ENCODE results near the gene PTK6. TPM values are rescaled to one million over a fixed set of nuclear protein-coding genes. Genes with fewer than 3 reads are reported as not detected.

Gene PTK6
- total and polyA plus RNA-seq, 2 donors = 2.8 to 3.4 TPM

- Histone ChIP-seq H3K36me3 (ENCODE audit: insufficient read depth) (no peaks in the 10 kb centered on the region), H3K27ac (ENCODE audit: low read depth) (no peak overlapping the region), H3K4me3 (ENCODE audit: low read depth, low read length) (no peak overlapping the region), H3K4me1 (ENCODE audit: insufficient read depth) (no peaks in the 10 kb centered on the region)
- WGBS = 71% methylated on average over 20 of the region's 20 CpGs
- no peak for DNase-seq (ENCODE audit: extremely low spot score)
Measured at GRCh38 chr20:63546256-63546955, 9.2 kb upstream of the PTK6 start.

DNA sequence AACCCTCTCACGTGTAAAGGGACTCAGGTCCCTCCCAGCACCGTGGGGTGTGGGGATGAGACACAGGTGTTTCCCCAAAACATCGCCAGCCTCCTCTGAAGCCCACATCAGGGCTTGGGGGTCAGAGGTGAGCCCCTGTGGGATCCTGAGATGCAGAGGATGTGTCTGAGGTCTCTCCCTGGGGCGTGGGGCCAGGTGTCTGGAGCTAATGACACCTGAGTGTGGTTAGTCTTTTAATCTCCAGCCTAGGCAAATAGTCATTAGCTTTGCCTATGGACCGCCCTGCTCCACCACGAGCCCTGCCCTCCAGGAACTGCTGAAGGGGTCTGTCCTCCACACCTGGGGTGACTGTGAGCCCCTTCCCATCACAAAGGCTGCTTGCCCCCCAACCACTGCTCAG, 8.6 kb upstream of the PTK6 start:
- Histone ChIP-seq H3K4me3 (ENCODE audit: low read depth, low read length) (no peak overlapping the region), H3K27ac (ENCODE audit: low read depth) (no peak overlapping the region), H3K4me1 (ENCODE audit: insufficient read depth) (no peaks in the 10 kb centered on the region), H3K36me3 (ENCODE audit: insufficient read depth) (no peaks in the 10 kb centered on the region)
- WGBS = 52% methylated on average over 6 of the region's 6 CpGs
- DNase-seq (ENCODE audit: extremely low spot score) = no peak

- no peak for DNase-seq (ENCODE audit: extremely low spot score)
- 65% methylated on average over 19 of the region's 19 CpGs for WGBS
- Histone ChIP-seq H3K36me3 (ENCODE audit: insufficient read depth) (no peaks in the 10 kb centered on the region), H3K27ac (ENCODE audit: low read depth) (no peak overlapping the region), H3K4me3 (ENCODE audit: low read depth, low read length) (no peak overlapping the region), H3K4me1 (ENCODE audit: insufficient read depth) (no peaks in the 10 kb centered on the region)
Measured at GRCh38 chr20:63544958-63545516, 7.9 kb upstream of the PTK6 start.

DNA sequence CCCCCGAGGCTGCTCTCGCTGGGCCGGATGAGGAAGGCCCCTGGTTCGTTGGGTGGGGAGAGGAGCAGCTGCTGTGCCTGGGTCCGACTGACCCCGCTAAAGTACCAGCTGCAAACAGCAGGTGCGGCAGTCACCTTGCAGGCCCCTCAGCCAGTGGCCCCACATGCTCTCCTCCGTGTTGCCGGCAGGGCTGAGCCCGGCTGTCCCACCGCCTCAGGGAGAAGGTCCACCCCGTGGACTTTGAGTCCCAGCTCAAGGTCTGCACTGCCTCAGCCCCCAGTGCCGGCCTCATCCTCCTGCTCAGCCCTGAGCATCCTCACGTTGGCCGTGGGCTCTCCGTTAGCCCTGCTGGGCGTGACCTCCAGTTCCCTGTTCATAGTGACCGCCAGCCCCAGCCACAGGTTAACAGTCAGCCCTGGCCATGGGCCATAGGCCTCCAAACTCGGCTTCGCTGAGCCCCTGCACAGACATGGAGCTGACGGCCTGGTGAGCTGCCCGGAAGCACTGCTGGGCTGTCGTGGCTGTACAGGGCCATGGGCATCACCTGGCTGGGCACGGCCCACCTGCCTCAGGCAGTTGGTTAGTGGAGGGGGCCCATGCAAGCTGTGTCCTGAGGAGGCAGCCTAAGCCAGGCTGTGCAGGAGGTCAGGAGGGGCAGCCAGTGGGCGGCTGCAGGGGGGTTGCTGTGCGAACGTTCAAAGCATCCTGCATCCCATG, 7.2 kb upstream of the PTK6 start:
- no peak overlapping the region for H3K27ac ChIP-seq (ENCODE audit: low read depth)
- H3K4me3 ChIP-seq (ENCODE audit: low read depth, low read length) = no peak overlapping the region
- no peak for DNase-seq (ENCODE audit: extremely low spot score)
- WGBS = 70% methylated on average over 27 of the region's 27 CpGs
- H3K4me1 ChIP-seq (ENCODE audit: insufficient read depth) = no peaks in the 10 kb centered on the region
- no peaks in the 10 kb centered on the region for H3K36me3 ChIP-seq (ENCODE audit: insufficient read depth)

DNA sequence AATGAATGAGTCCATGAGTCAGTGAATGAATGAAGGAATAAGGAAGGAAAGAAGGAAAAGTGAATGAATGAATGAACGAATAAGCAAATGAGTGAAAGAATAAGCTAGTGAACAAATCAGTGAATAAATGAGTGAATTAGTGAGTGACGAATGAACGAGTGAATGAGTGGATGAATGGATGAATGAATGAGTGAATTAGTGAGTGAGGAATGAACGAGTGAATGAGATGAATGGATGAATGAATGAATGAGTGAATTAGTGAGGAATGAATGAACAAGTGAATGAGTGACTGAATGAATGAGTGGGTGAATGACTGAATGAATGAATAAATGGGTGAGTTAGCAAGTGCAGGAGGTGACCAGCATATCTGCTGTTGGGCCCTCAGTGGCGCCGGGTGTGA, 6.6 kb upstream of the PTK6 start:
- H3K4me3 ChIP-seq (ENCODE audit: low read depth, low read length) = no peak overlapping the region
- no peaks in the 10 kb centered on the region for H3K36me3 ChIP-seq (ENCODE audit: insufficient read depth)
- no peak for DNase-seq (ENCODE audit: extremely low spot score)
- 89% methylated on average over 6 of the region's 6 CpGs for WGBS
- H3K4me1 ChIP-seq (ENCODE audit: insufficient read depth) = no peaks in the 10 kb centered on the region
- H3K27ac ChIP-seq (ENCODE audit: low read depth) = no peak overlapping the region

DNA sequence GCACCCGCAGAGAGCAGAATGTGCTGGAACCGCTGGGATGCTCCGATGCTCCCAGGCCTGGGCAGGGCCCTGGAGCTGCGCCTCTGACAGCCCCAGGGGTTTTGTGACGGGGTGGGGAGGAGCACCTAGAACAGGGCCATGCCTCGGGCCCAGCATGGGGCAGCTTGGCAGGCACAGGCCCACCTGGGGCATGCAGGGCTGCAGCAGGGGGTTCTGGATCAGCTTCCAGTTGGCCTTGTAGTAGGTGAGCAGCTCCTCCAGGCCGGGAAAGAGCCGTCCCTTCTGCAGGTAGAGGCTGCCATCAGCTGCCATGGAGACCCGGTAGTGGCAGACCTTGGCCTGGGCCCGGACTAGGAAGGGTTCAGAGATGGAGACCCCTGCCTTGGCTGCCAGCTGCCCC, 6.0 kb upstream of the PTK6 start:
- DNase-seq (ENCODE audit: extremely low spot score) = no peak
- no peak overlapping the region for H3K27ac ChIP-seq (ENCODE audit: low read depth)
- no peaks in the 10 kb centered on the region for H3K36me3 ChIP-seq (ENCODE audit: insufficient read depth)
- no peak overlapping the region for H3K4me3 ChIP-seq (ENCODE audit: low read depth, low read length)
- no peaks in the 10 kb centered on the region for H3K4me1 ChIP-seq (ENCODE audit: insufficient read depth)
- WGBS = 85% methylated on average over 10 of the region's 10 CpGs

DNA sequence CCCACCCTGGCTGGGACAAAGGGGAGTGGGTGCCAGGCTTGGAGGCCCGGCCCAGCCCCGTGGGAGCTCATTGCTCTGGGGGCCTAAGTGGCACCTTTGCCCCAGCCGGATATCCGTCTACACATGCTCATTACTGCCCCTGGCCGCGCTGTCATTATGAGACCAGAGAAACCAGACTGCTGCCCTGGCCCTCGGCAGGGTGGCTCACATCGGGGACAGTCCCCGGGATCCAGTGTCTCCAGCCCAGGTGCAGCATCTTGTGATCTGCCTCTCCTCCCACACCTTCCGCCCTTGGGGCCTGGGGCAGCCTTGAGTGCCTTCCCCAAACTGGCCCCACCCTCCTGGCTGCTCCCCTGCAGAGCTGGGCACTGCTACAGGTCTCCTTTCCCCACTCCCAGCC, 5.5 kb upstream of the PTK6 start:
- H3K4me1 ChIP-seq (ENCODE audit: insufficient read depth) = no peaks in the 10 kb centered on the region
- DNase-seq (ENCODE audit: extremely low spot score) = no peak
- H3K4me3 ChIP-seq (ENCODE audit: low read depth, low read length) = no peak overlapping the region
- 79% methylated on average over 10 of the region's 10 CpGs for WGBS
- H3K36me3 ChIP-seq (ENCODE audit: insufficient read depth) = no peaks in the 10 kb centered on the region
- H3K27ac ChIP-seq (ENCODE audit: low read depth) = no peak overlapping the region

GRCh38 chr20:63542031-63542559, 4.9 kb upstream of the PTK6 start:
- no peak overlapping the region for H3K4me3 ChIP-seq (ENCODE audit: low read depth, low read length)
- no peaks in the 10 kb centered on the region for H3K36me3 ChIP-seq (ENCODE audit: insufficient read depth)

GRCh38 chr20:63541371-63541770, 4.2 kb upstream of the PTK6 start:
- H3K36me3 ChIP-seq (ENCODE audit: insufficient read depth) = no peaks in the 10 kb centered on the region
- no peak for DNase-seq (ENCODE audit: extremely low spot score)
- WGBS = 92% methylated on average over 28 of the region's 28 CpGs
- H3K4me3 ChIP-seq (ENCODE audit: low read depth, low read length) = no peak overlapping the region
- H3K4me1 ChIP-seq (ENCODE audit: insufficient read depth) = no peaks in the 10 kb centered on the region
- no peak overlapping the region for H3K27ac ChIP-seq (ENCODE audit: low read depth)

More at GRCh38 chr20:63542031-63542559, 4.9 kb upstream of the PTK6 start:
- 82% methylated on average over 36 of the region's 36 CpGs for WGBS
- DNase-seq (ENCODE audit: extremely low spot score) = no peak
- no peak overlapping the region for H3K27ac ChIP-seq (ENCODE audit: low read depth)
- H3K4me1 ChIP-seq (ENCODE audit: insufficient read depth) = no peaks in the 10 kb centered on the region

DNA sequence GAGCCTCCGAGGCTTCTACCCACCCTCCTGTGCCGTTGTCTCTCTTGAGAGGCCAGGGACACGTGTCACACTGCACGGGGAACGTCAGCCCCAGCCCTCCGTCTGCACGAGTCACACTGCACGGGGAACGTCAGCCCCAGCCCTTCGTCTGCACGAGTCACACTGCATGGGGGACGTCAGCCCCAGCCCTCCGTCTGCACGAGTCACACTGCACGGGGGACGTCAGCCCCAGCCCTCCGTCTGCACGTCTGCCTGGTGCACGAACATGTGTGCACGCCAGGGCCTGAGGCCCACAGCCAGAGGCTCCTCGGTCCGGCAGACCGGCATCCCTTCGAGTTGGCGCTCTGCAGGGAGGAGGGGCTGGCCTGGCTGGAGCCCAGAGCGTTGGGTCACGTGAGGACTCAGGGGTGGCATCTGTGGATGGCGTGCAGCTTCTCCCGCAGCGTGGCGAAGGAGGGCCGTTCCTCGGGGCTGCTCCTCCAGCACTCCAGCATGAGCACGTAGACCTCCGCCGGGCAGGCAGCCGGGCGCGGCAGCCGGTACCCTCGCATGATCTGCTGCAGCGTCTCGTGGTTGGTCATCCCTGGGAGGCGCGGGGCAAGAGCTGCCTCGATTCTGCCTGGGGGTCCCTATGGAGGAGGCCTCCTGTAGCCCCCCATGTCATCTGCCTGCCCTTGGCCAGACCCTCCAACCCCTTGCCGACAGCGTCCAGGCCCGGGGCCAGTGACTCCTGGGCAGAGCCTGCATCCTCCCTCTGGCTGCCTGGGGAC, 3.4 kb upstream of the PTK6 start:
- WGBS = 65% methylated on average over 49 of the region's 49 CpGs
- no peak for DNase-seq (ENCODE audit: extremely low spot score)

DNA sequence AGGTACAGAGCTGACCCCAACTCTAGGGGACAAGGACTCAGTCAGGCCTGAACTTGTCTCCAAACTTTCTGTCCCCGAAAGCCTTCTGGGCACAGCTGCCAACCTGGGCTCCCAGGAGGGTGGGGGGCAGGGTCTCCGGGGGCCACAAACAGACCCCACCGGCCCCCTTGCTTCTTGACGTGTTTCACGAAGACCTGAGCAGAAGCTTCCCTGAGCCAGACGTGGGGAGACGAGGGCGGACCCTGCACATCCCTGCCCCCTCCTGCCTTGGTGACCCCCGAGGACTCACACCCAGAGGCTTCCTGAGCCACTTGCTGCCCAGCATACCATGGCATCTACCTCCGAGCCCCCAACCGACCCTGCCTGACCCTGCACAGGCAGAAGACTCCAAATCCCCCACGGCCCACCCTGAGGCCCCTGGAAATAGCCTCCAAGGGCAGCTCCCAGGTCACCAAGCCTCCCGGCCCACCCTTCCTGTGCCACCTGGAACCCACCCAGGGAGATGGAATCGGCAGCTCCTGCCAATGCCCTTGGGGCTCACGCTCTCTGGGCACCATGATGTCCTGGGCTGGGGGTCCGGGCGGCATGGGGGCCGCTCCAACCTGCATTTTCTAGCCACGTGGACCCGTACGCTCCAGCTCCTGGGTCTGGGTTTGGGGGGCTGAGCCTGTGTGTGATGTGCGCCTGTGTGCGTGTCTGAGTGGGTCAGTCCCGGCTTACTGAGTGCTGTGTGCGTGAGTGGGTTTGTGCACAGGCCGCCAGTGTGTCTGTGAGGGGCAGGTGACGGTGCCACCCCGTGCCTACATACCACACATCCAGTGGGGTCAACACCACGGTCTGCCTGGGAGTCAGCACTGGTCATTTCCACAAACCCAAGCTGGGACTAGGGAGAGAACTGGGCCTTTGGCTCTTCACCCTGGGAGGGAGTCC, 2.5 kb upstream of the PTK6 start:
- H3K27ac ChIP-seq (ENCODE audit: low read depth) = no peak overlapping the region
- no peaks in the 10 kb centered on the region for H3K36me3 ChIP-seq (ENCODE audit: insufficient read depth)
- no peak overlapping the region for H3K4me3 ChIP-seq (ENCODE audit: low read depth, low read length)
- H3K4me1 ChIP-seq (ENCODE audit: insufficient read depth) = no peaks in the 10 kb centered on the region
- DNase-seq (ENCODE audit: extremely low spot score) = no peak
- 86% methylated on average over 29 of the region's 29 CpGs for WGBS

More for the DNA sequence above, 3.4 kb upstream of the PTK6 start:
- Histone ChIP-seq H3K36me3 (ENCODE audit: insufficient read depth) (no peaks in the 10 kb centered on the region), H3K4me1 (ENCODE audit: insufficient read depth) (no peaks in the 10 kb centered on the region), H3K27ac (ENCODE audit: low read depth) (no peak overlapping the region), H3K4me3 (ENCODE audit: low read depth, low read length) (no peak overlapping the region)

GRCh38 chr20:63539092-63539430, 1.9 kb upstream of the PTK6 start:
- no peak for DNase-seq (ENCODE audit: extremely low spot score)
- 74% methylated on average over 12 of the region's 12 CpGs for WGBS
- Histone ChIP-seq H3K4me1 (ENCODE audit: insufficient read depth) (no peaks in the 10 kb centered on the region), H3K27ac (ENCODE audit: low read depth) (peak overlapping the region; percentile 44), H3K36me3 (ENCODE audit: insufficient read depth) (no peaks in the 10 kb centered on the region), H3K4me3 (ENCODE audit: low read depth, low read length) (no peak overlapping the region)

Data from urinary bladder (tissue), 4 donors.